IPS-NIHi11 (cell line): ENCODE measurements around the gene JPT1.

Experiments
- DNase-seq: peaks from one replicate; pipeline ENCODE4 v3.0.0; 2012; ENCODE audit warnings: mixed read lengths, low spot score

Gene JPT1

GRCh38 chr17:75105126-75106080, 48.9 kb downstream of the JPT1 start:
- peak; percentile 85 for DNase-seq

GRCh38 chr17:75103601-75104554, 50.4 kb downstream of the JPT1 start:
- no peak for DNase-seq

GRCh38 chr17:75102385-75102821, 51.9 kb downstream of the JPT1 start:
- no peak for DNase-seq

- no peak for DNase-seq
Measured at GRCh38 chr17:75099881-75100595, 54.3 kb downstream of the JPT1 start.

GRCh38 chr17:75098861-75099260, 55.5 kb downstream of the JPT1 start:
- no peak for DNase-seq

GRCh38 chr17:75097865-75098264, 56.4 kb downstream of the JPT1 start:
- DNase-seq = no peak

GRCh38 chr17:75096082-75096625, 58.2 kb downstream of the JPT1 start:
- DNase-seq = peak; percentile 71

- DNase-seq = no peak
Measured at GRCh38 chr17:75094871-75095399, 59.4 kb downstream of the JPT1 start.

- DNase-seq = no peak
Measured at GRCh38 chr17:75093548-75094158, 60.7 kb downstream of the JPT1 start.

- DNase-seq = no peak
Measured at GRCh38 chr17:75091855-75092327, 62.4 kb downstream of the JPT1 start.

GRCh38 chr17:75090871-75091854, 63.1 kb downstream of the JPT1 start:
- DNase-seq = no peak

GRCh38 chr17:75088465-75089417, 65.6 kb downstream of the JPT1 start:
- DNase-seq = no peak

GRCh38 chr17:75087558-75088453, 66.5 kb downstream of the JPT1 start, which contains the start of gene SLC16A5:
Gene SLC16A5, plus strand, starts transcription at chr17:75087954. Its CDS starts 5,683 bp downstream, at chr17:75093637.
- DNase-seq = peak; percentile 96

- no peak for DNase-seq
Measured at GRCh38 chr17:75087182-75087557, 67.1 kb downstream of the JPT1 start.

GRCh38 chr17:75086496-75087181, 67.7 kb downstream of the JPT1 start:
- DNase-seq = no peak
